NCI-H524 (cell line): ENCODE measurements around the gene DLG5.
"Not testable (repeated sequence)": the region's sequence is repeated elsewhere in the genome, so short reads cannot be mapped to it uniquely, and the experiment has no call there.

Experiments
- DNase-seq, 2 experiments: peaks; one replicate each; lab custom pipeline; 2025; lab: John Stamatoyannopoulos, UW

Gene DLG5

DNA sequence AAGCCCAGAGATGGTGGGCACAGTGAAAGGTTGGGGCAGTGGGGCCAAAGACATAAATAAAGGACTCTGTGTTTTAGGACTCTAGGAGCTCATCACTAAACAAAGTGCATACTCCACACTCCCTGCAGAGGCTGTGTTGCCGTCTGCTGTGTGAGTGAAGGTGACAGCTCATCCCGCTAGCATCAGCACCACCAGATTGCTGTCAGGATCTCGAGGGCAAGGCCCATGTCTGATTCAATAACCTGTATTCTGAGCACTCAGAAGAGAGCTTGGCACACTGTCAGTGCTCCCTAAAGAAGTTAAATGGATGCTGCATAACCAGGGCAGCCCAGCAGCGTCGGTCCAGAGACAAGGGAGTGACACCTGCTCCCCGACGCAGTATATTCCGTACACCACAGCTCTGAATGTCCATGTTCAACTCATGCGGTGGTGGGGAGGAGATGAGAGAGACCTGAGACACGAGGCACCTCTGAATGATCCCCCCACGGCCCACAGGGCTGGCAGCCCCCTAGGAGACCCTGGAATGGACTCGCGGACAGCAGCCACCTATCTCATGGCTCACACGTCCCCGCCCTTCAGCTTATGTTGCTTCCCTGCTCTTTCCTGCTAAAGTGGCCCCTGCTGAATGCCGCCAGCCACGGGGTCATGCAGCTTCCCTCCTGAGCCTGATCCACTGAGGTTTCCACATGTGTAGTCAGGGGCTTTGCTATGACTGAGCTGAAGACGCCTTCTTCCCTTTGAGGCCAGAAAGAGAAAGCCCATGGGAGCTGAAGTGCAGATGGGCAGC, 156.3 kb downstream of the DLG5 start:
- DNase-seq: peak; percentile 40 to 66

DNA sequence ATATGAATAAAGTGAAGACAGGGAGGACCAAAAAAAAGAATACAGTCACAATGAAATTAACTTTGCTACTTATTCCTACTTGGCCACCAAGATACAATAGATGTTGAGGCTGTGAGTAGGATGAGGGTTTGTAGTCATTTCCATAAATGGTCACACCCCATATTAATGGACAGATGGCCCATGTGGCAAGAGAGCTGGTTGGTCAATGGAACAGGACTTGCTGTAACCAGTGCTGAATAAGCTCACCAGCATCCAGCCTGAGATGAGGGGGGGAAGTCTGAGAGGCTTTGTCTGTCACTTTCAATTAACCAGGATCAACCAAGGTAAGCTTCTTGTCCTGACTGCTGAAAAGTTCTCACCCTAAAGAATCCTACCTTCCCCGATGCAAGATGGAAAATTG, 158.5 kb downstream of the DLG5 start:
- peak in 1 of 2 experiments; percentile 28 for DNase-seq

- no peak for DNase-seq
Measured at GRCh38 chr10:77763453-77764430, 162.8 kb downstream of the DLG5 start.

DNA sequence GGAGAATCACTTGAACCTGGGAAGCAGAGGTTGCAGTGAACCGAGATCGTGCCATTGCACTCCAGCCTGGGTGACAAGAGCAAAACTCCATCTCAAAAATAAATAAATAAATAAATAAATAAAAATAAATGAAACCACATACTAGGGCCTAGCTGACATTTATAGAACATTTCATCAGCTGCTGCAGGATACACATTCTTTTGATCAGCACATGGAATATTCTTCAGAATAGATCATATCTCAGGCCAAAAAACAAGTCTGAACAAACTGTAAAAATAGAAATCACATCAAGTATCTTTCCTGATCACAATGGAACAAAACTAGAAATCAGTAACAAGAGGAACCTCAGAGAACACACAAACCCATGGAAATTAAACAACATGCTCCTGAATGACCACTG, 168.1 kb downstream of the DLG5 start:
- DNase-seq: not testable (repeated sequence)

GRCh38 chr10:77756319-77757232, 170.0 kb downstream of the DLG5 start:
- peak; percentile 5 to 38 for DNase-seq

DNA sequence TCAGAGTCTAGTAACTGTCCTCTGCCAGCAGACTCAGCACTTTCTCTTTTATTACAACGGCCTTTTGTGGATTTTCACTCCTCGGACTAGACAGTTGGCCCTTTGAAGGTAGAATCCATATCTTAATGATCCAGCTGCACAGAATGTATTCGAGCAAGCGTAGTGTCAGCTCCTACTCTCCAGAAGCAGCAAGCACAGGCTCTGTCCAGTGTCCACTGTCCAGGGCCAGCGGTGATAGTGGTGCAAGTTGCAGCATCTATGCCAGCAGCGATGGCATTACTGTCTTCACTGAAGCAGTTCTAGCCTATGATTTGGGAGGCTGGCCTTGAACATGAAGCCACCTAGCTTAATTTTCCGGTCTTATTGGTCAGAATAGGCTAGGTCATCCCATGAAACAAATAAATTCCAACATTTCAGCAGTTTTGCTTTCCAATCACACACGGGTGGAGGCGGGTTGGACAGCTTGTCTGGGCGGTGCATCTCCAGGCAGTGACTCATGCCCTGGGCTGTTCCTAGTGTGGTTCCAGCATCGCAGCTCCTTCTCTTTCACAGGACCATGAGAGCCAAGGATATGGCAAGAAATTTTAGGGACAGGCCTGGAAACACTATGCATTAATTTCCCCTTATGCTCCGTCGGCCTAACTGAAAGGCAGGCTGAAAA, 180.4 kb downstream of the DLG5 start:
- no peak for DNase-seq

GRCh38 chr10:77744245-77744644, 182.3 kb downstream of the DLG5 start:
- DNase-seq: no peak

- DNase-seq: no peak
Measured at GRCh38 chr10:77742172-77742571, 184.4 kb downstream of the DLG5 start.

DNA sequence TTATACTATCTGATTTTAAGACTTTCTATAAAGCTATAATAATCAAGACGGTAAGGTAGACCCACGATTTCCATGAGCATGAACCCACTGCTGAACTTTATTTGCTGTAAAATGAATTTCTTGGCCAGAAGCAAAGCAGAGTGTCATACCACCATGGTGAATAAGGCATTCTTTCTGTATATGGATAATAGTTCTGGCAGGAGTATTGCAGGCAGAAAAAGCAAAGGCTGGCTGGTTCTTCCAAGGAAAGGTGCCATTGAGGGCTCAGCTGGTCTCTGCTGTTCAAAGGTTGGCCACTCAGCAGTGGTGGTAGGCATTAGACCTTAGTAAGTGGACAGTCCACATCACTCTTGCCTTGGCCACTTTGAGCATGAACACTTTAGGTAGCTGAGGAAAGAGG, 184.8 kb downstream of the DLG5 start:
- DNase-seq: no peak
